Thoracic aorta (tissue), 2 donors: ENCODE results near the gene CHCHD1. TPM values are rescaled to one million over a fixed set of nuclear protein-coding genes. Genes with fewer than 3 reads are reported as not detected.
A peak's percentile ranks its signal among the peaks of the same experiment; 100 is the strongest.
"Not testable (repeated sequence)": the region's sequence is repeated elsewhere in the genome, so short reads cannot be mapped to it uniquely, and the experiment has no call there.

Source experiments
- ATAC-seq: fragments of 150-250 bp; one replicate; pipeline ENCODE4 v1.8.0; 2017; ENCODE audit warnings: low read depth; ENCODE audit not compliant: insufficient number of reproducible peaks, low FRiP score
- DNase-seq: peaks from one replicate; pipeline ENCODE4 v3.0.0-alpha.2; 2020; ENCODE audit warnings: low spot score
- H3K27ac ChIP-seq, 2 donors: fragments of 200-600 bp; sonication (generic); 1 replicate in 1 of 2; 2 replicates in 1 of 2; pipeline ENCODE4 v1.5.1; 2016; ENCODE audit warnings: mild to moderate bottlenecking in 2 of 2, moderate library complexity in 2 of 2
- H3K27me3 ChIP-seq: fragments of 200-600 bp; sonication (generic); replicated peaks from 2 replicates; pipeline ENCODE4 v1.6.0; 2016; ENCODE audit warnings: mild to moderate bottlenecking; ENCODE audit not compliant: insufficient read depth
- H3K36me3 ChIP-seq: fragments of 200-600 bp; sonication (generic); one replicate; pipeline ENCODE4 v1.5.1; 2016
- H3K4me1 ChIP-seq, 2 donors: fragments of 200-600 bp; sonication (generic); 1 replicate in 1 of 2; 2 replicates in 1 of 2; pipeline versions ENCODE4 v1.5.1 to v1.6.0; 2016; ENCODE audit warnings: low read depth in 2 of 2, mild to moderate bottlenecking in 1 of 2; ENCODE audit not compliant: control insufficient read depth in 1 of 2
- H3K4me3 ChIP-seq: fragments of 200-600 bp; sonication (generic); 2 replicates; pipeline ENCODE4 v1.5.1; 2016; ENCODE audit warnings: mild to moderate bottlenecking
- H3K9me3 ChIP-seq: fragments of 200-600 bp; sonication (generic); 2 replicates; pipeline ENCODE4 v1.5.1; 2016
- total RNA-seq, 2 donors: library from RNA; depleted of rRNA; stranded (reverse); fragments of >200 nt; gene quantifications; one replicate each; pipeline versions ENCODE4 v1.1.0 to v1.2.3, GENCODE V29; 2016
- TF ChIP-seq, protein P1 (sequence below): fragments of 200-600 bp; sonication (generic); IDR thresholded peaks from one replicate; pipeline ENCODE4 v1.5.1; 2019; ENCODE audit warnings: antibody characterized with exemption

CHCHD1 gene
- total RNA-seq, 2 donors from 2014 or later, result 20.7 to 22.6 TPM

DNA sequence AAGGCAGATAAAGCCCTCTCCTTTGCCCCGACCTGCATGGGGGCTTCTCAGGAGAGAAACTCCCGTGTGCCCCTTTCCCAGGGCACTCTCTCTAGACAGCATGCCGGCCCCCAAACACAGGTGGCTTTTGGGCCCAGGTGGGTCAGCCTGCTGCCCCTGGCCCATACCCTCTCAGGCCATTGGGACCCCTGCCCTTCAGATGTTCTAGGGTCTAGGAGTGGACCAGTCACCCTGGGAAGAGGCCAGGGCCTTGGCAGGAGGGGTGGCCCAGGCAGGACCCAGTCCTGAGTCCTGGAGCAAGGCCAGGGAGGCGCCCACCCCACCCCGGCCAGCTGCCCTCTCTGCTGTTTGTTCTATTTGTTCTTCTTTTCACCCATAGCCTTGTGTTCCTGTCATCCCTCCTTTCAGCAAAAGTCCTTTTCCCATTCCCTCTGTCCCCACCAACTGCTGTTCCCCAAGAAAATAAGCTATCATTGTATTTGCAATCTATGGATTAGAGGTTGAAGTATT lies 47.0 kb upstream of the CHCHD1 start:
- no peaks in the 10 kb centered on the region for H3K27me3 ChIP-seq
- H3K36me3 ChIP-seq, result peaks cover 14% of the 10 kb centered on the region
- no peak for ATAC-seq

DNA sequence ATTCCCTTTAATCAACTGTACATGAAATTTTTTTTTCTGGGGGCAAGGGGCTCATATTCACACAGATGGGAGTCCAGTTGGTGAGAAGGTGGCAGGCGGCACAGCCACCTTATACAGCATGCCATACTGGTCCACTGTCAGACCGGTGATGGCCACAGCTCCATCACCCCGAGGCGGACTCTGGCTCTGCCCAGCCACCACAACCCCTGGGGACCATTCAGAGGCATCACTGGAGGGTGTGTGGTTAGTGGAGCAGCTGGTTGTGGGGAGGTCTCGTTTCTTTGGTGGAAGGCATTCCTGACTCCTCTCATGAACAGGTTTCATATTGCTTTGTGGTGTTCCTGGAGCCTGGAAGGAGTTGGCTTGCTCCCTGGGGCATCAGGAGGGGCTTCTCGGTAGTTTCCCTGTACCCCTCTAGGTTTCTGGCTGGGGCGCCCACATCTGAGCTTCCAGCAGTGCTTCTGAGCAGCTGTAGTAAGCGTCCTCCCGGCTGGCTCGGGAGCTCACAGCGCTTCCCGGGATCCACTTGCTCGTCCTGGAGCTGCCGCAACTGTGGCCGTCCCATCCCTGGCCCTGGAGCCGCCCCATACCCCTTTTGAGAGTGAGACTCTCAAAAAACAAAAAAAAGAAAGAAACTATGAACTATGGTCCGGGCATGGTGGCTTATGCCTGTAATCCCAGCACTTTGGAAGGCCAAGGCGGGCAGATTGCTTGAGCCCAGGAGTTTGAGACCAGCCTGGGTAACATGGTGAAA lies 41.2 kb upstream of the CHCHD1 start:
- H3K36me3 ChIP-seq, H3K4me3 ChIP-seq, H3K27me3 ChIP-seq, H3K9me3 ChIP-seq, DNase-seq, ATAC-seq, H3K27ac ChIP-seq: not testable (repeated sequence)
- peaks cover 8 to 22% of the 10 kb centered on the region in 2 donors for H3K4me1 ChIP-seq

More for the DNA sequence above, 47.0 kb upstream of the CHCHD1 start:
- TF ChIP-seq, protein P1, sequence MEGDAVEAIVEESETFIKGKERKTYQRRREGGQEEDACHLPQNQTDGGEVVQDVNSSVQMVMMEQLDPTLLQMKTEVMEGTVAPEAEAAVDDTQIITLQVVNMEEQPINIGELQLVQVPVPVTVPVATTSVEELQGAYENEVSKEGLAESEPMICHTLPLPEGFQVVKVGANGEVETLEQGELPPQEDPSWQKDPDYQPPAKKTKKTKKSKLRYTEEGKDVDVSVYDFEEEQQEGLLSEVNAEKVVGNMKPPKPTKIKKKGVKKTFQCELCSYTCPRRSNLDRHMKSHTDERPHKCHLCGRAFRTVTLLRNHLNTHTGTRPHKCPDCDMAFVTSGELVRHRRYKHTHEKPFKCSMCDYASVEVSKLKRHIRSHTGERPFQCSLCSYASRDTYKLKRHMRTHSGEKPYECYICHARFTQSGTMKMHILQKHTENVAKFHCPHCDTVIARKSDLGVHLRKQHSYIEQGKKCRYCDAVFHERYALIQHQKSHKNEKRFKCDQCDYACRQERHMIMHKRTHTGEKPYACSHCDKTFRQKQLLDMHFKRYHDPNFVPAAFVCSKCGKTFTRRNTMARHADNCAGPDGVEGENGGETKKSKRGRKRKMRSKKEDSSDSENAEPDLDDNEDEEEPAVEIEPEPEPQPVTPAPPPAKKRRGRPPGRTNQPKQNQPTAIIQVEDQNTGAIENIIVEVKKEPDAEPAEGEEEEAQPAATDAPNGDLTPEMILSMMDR, result no peak
- H3K27ac ChIP-seq, result no peak overlapping the region
- peaks cover 7 to 35% of the 10 kb centered on the region in 2 donors for H3K4me1 ChIP-seq
- no peak overlapping the region for H3K4me3 ChIP-seq
- no peaks in the 10 kb centered on the region for H3K9me3 ChIP-seq
- no peak for DNase-seq

DNA sequence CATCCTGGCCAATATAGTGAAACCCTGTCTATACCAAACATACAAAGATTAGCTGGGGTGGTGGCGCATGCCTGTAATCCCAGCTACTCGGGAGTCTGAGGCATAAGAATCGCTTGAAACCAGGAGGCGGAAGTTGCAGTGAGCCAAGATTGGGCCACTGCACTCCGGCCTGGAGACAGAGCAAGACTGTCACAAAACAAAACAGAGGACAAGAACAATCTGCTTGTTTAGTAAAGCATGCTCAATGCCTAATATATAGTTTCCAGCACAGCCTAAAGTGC lies 39.5 kb upstream of the CHCHD1 start:
- DNase-seq (no peak), ATAC-seq (no peak)
- Histone ChIP-seq H3K9me3 (no peaks in the 10 kb centered on the region), H3K27me3 (no peaks in the 10 kb centered on the region), H3K4me3 (no peak overlapping the region), H3K4me1 (peaks cover 16 to 34% of the 10 kb centered on the region in 2 donors), H3K27ac (no peak overlapping the region), H3K36me3 (peaks cover 5% of the 10 kb centered on the region)
- TF ChIP-seq, protein P1, result no peak

DNA sequence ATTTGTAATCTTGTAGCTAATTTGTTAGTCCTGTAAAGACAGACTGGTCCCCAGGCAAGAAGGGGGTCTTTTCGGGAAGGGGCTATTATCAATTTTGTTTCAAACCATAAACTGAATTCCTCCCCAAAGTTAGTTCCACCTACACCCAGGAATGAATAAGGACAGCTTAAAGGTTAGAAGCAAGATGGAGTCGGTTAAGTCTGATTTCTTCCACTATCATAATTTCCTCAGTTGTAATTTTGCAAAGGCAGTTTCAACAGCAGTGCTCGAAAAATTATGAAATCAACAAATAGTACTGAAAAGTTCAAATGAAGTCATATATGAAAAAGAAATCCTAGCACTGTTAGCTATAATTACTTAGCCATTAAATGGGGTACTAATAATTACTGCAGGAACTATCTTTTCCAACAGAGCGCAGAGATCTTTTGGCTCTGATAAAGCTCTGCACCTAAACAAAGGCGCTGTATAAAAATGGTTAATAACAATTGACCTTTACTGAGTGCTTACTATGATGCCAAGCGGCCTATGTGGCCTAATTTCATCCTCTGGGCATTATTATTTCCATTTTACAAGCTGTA lies 38.4 kb upstream of the CHCHD1 start:
- peaks cover 16 to 37% of the 10 kb centered on the region in 2 donors for H3K4me1 ChIP-seq
- DNase-seq, result no peak
- H3K27ac ChIP-seq, result peak overlapping the region; percentile 89 to 97
- H3K27me3 ChIP-seq, result no peaks in the 10 kb centered on the region
- TF ChIP-seq, protein P1, result no peak
- ATAC-seq, result no peak
- H3K36me3 ChIP-seq, result peaks cover 3% of the 10 kb centered on the region
- peak overlapping the region; percentile 80 for H3K4me3 ChIP-seq
- H3K9me3 ChIP-seq, result no peaks in the 10 kb centered on the region

DNA sequence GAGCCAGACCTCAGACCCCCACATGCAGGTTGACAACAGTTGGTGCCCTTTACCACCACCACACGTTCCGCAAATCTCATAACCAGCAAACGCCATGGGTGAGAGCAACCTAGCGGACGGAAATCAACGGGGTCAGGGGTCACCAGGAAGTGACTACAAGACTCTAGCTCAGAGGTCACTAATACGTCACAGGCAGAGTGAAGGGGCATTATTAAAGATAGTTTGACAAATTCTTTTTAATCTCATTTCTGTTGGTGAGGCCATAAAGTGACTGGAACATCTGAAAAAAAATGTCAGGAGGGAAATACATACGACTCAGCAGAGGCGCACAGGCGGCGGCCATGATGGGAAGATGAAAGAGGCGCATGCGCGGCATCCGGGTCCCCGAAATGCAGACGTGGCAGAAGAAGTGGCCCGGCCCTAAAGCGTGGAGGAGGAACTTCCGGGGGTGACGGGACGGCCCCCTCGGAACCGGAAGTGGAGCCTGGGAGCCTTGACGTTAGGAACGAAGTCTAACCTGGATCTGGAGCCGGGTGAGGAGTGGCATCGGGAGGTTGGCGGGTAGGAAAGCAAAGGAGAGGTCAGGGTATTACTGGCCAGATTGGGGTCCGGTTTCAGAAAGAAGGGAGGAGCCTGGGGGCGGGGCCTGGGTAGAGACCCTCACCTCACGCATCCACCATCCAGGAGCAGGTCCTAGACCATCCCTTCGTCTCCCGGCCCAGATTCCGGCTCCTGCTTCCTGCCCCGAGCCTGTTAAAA lies 37.8 kb upstream of the CHCHD1 start, which contains the start of gene SEC24C:
Gene SEC24C, plus strand, starts transcription at position 468 of the 759 bp plus-strand sequence. CDS start 2,461 bp downstream, outside the sequence.
- no peaks in the 10 kb centered on the region for H3K27me3 ChIP-seq
- H3K27ac ChIP-seq, result peak within 1 kb of the TSS; percentile 89 to 97
- H3K9me3 ChIP-seq, result no peaks in the 10 kb centered on the region
- peak within 1 kb of the TSS; percentile 80 for H3K4me3 ChIP-seq
- H3K36me3 ChIP-seq, result peaks cover 10% of the 10 kb centered on the region
- DNase-seq, result peak; percentile 82
- TF ChIP-seq, protein P1, result no peak
- ATAC-seq, result peak; percentile 79
- H3K4me1 ChIP-seq, result peaks cover 20 to 44% of the 10 kb centered on the region in 2 donors
